ENCODE data around the gene PRDX6.

- no peak for TF ChIP-seq CTCF (IDR thresholded peaks at IDR 0.05; ENCODE audit: insufficient read depth, low read depth, low read length)
- no peak for TF ChIP-seq EZH2 (IDR thresholded peaks at IDR 0.05; ENCODE audit: insufficient read depth, low read length)
These were observed at the start of gene PRDX6 for GRCh38 chr1:173477286-173478093.

Data from astrocyte (in vitro differentiated cells and primary cell).